Measurements from ENCODE around the gene LRMDA. TPM values are rescaled to one million over a fixed set of nuclear protein-coding genes. Genes with fewer than 3 reads are reported as not detected.
"Not testable (repeated sequence)": the region's sequence is repeated elsewhere in the genome, so short reads cannot be mapped to it uniquely, and the experiment has no call there.

Gene LRMDA
- total and polyA plus RNA-seq, 2 of the 13 experiments (the other 11 are each of a cell fraction or from before 2014, with no cell fraction given): 13.4 to 22.0 TPM

- TF ChIP-seq ZFP90 (CRISPR knock-in tag; IDR thresholded peaks at IDR 0.05; ENCODE audit: borderline replicate concordance) (peak; percentile 79), MAZ (CRISPR knock-in tag; IDR thresholded peaks at IDR 0.05; ENCODE audit: low read depth) (peak; percentile 39; the same call in 1 of the 2 replicates), FOXA3 (CRISPR knock-in tag; IDR thresholded peaks at IDR 0.05) (peak; percentile 79), ZNF574 (CRISPR knock-in tag; IDR thresholded peaks at IDR 0.05) (peak; percentile 57), UBTF (CRISPR knock-in tag; IDR thresholded peaks at IDR 0.05) (peak; percentile 50), TARDBP (CRISPR knock-in tag; IDR thresholded peaks at IDR 0.05) (peak; percentile 56; the same call in 1 of the 2 replicates), BORCS8-MEF2B (CRISPR knock-in tag; IDR thresholded peaks at IDR 0.05) (0 out of 2 replicates have a peak, but pooled peaks have one; percentile 28), HOXA3 (CRISPR knock-in tag; IDR thresholded peaks at IDR 0.05) (peak; percentile 89), ARID5B (CRISPR knock-in tag; IDR thresholded peaks at IDR 0.05) (peak; percentile 81), HNF1A (CRISPR knock-in tag; IDR thresholded peaks at IDR 0.05; ENCODE audit: borderline replicate concordance) (peak; percentile 49; the same call in 1 of the 2 replicates), REPIN1 (CRISPR knock-in tag; IDR thresholded peaks at IDR 0.05; ENCODE audit: borderline replicate concordance, low read depth) (peak; percentile 62; the same call in 1 of the 2 replicates)
- TF ChIP-seq MAZ (IDR thresholded peaks at IDR 0.05; ENCODE audit: borderline replicate concordance, low read depth, low read length); HNF1A (IDR thresholded peaks at IDR 0.05; ENCODE audit: low read depth): not testable (repeated sequence)
Observed at GRCh38 chr10:75521194-75521829, 89.9 kb downstream of the LRMDA start (continued).

All from HepG2 (cell line).